T47D (cell line): ENCODE data around the gene GIPC3.

Experiments used
- DNase-seq, 2 experiments: peaks; one replicate each; pipeline versions ENCODE4 v3.0.0 to v3.0.0-alpha.2; 2011 to 2012; ENCODE audit warnings: low read depth in 1 of 2, low spot score in 1 of 2
- JUND ChIP-seq: IDR thresholded peaks from 2 replicates; pipeline ENCODE4 v1.6.1; 2012; ENCODE audit warnings: low read depth
- in situ Hi-C: cut with HindIII; loops from 2 replicates; pipeline ENCODE4 v1.10.0; 2016; ENCODE audit warnings: low sequenced_read_pairs, low pct_unique_long_range_greater_than_20kb

The GIPC3 gene

GRCh38 chr19:3585301-3586126, at the start of gene GIPC3:
GIPC3 (plus strand) TSS chr19:3585478; CDS start chr19:3585598, 120 bp downstream.
- TF ChIP-seq JUND, result no peak
- in situ Hi-C loops, result no loop called here
- no peak for DNase-seq

- in situ Hi-C loops, result no loop called here
- no peak for TF ChIP-seq JUND
Measured at GRCh38 chr19:3535563-3535965, 49.7 kb upstream of the GIPC3 start.

GRCh38 chr19:3535981-3536380, 49.3 kb upstream of the GIPC3 start:
- in situ Hi-C loops, result no loop called here
- TF ChIP-seq JUND, result no peak
- DNase-seq, result no peak

More at GRCh38 chr19:3535563-3535965, 49.7 kb upstream of the GIPC3 start:
- DNase-seq, result no peak

- in situ Hi-C loops, result no loop called here
- no peak for TF ChIP-seq JUND
- DNase-seq, result no peak
Measured at GRCh38 chr19:3536429-3537100, 48.7 kb upstream of the GIPC3 start.

GRCh38 chr19:3537101-3537437, 48.2 kb upstream of the GIPC3 start:
- no peak for DNase-seq
- in situ Hi-C loops, result no loop called here
- no peak for TF ChIP-seq JUND

GRCh38 chr19:3537438-3538240, 47.6 kb upstream of the GIPC3 start:
- DNase-seq, result no peak
- in situ Hi-C loops, result no loop called here
- TF ChIP-seq JUND, result no peak

- in situ Hi-C loops, result no loop called here
- TF ChIP-seq JUND, result no peak
- no peak for DNase-seq
Measured at GRCh38 chr19:3538258-3538929, 46.9 kb upstream of the GIPC3 start.

GRCh38 chr19:3538965-3539755, 46.1 kb upstream of the GIPC3 start, which contains the start of gene TEKTIP1:
TEKTIP1 (plus strand) TSS chr19:3539174; CDS start chr19:3539178, 4 bp downstream.
- no peak for TF ChIP-seq JUND
- in situ Hi-C loops, result no loop called here
- no peak for DNase-seq

- no peak for DNase-seq
- TF ChIP-seq JUND, result no peak
- in situ Hi-C loops, result no loop called here
Measured at GRCh38 chr19:3539756-3540118, 45.5 kb upstream of the GIPC3 start.

- in situ Hi-C loops, result no loop called here
- no peak for TF ChIP-seq JUND
- no peak for DNase-seq
Measured at GRCh38 chr19:3543150-3544057, 41.9 kb upstream of the GIPC3 start.

GRCh38 chr19:3544058-3544376, 41.3 kb upstream of the GIPC3 start:
- no peak for DNase-seq
- in situ Hi-C loops, result no loop called here
- no peak for TF ChIP-seq JUND
